NCI-H1930 (cell line): Measurements from ENCODE around the gene ARHGEF12.
"Not testable (repeated sequence)": the region's sequence is repeated elsewhere in the genome, so short reads cannot be mapped to it uniquely, and the experiment has no call there.

Experiments
- DNase-seq, 2 experiments: peaks; one replicate each; lab custom pipeline; 2025; lab: John Stamatoyannopoulos, UW

Gene ARHGEF12

GRCh38 chr11:120500414-120501071 is 164.3 kb downstream of the ARHGEF12 start:
- DNase-seq, result no peak

- DNase-seq, result no peak
These were observed 165.2 kb downstream of the ARHGEF12 start for GRCh38 chr11:120501440-120501839.

- DNase-seq, result no peak
These were observed 166.0 kb downstream of the ARHGEF12 start for GRCh38 chr11:120501976-120502755.

- DNase-seq, result not testable (repeated sequence)
These were observed 167.3 kb downstream of the ARHGEF12 start for GRCh38 chr11:120503529-120503928.

- no peak for DNase-seq
These were observed 169.7 kb downstream of the ARHGEF12 start for GRCh38 chr11:120505801-120506425.

GRCh38 chr11:120509346-120510053 is 173.3 kb downstream of the ARHGEF12 start:
- no peak for DNase-seq

- no peak for DNase-seq
These were observed 174.3 kb downstream of the ARHGEF12 start for GRCh38 chr11:120510406-120511115.

- DNase-seq, result peak; percentile 51 to 83
These were observed 175.1 kb downstream of the ARHGEF12 start, which contains the start of gene GRIK4 for GRCh38 chr11:120511116-120511819. GRIK4 (plus strand) TSS chr11:120511748; CDS start chr11:120660319, 148,571 bp downstream.

GRCh38 chr11:120511820-120512738 is 175.9 kb downstream of the ARHGEF12 start:
- no peak for DNase-seq

- DNase-seq, result no peak
These were observed 176.7 kb downstream of the ARHGEF12 start for GRCh38 chr11:120512739-120513435.

GRCh38 chr11:120513436-120514315 is 177.5 kb downstream of the ARHGEF12 start:
- no peak for DNase-seq

- no peak for DNase-seq
These were observed 178.4 kb downstream of the ARHGEF12 start for GRCh38 chr11:120514541-120515121.

GRCh38 chr11:120515186-120515723 is 179.0 kb downstream of the ARHGEF12 start:
- no peak for DNase-seq

GRCh38 chr11:120516461-120517389 is 180.5 kb downstream of the ARHGEF12 start:
- no peak for DNase-seq

- no peak for DNase-seq
These were observed 181.2 kb downstream of the ARHGEF12 start for GRCh38 chr11:120517390-120517761.

- DNase-seq, result no peak
These were observed 181.6 kb downstream of the ARHGEF12 start for GRCh38 chr11:120517801-120518291.
